ENCODE measurements around the gene ZDHHC24. TPM values are rescaled to one million over a fixed set of nuclear protein-coding genes. Genes with fewer than 3 reads are reported as not detected.

The ZDHHC24 gene
- total RNA-seq, 2 experiments from 2014 or later, result 11.9 to 35.1 TPM

- Histone ChIP-seq H2AFZ (ENCODE audit: low read length) (no peak overlapping the region), H3K4me1 (ENCODE audit: insufficient read depth, low read length, poor library complexity, severe bottlenecking) (no peaks in the 10 kb centered on the region), H3K36me3 (ENCODE audit: insufficient read depth, low read length) (no peaks in the 10 kb centered on the region), H3K4me3 (ENCODE audit: low read depth, low read length, poor library complexity, severe bottlenecking) (no peak overlapping the region), H3K4me2 (ENCODE audit: low read length) (no peak overlapping the region), H4K20me1 (ENCODE audit: insufficient read depth, low read length) (no peaks in the 10 kb centered on the region), H3K79me2 (ENCODE audit: insufficient read depth, low read depth, low read length) (no peaks in the 10 kb centered on the region), H3K9me3 (ENCODE audit: low read length) (no peaks in the 10 kb centered on the region), H3K27ac (ENCODE audit: low read depth, low read length, poor library complexity, severe bottlenecking) (no peak overlapping the region), H3K9me2 (ENCODE audit: insufficient read depth, low read length) (no peaks in the 10 kb centered on the region)
- intact Hi-C loops (cut with micrococcal nuclease; ENCODE audit: unreplicated experiment), result no loop called here
- ChIA-PET CTCF (ENCODE audit: unreplicated experiment) (no interaction called here), POLR2A (no interaction called here)
- TF ChIP-seq CTCF (conservative IDR thresholded peaks at IDR 0.05; ENCODE audit: low read length) (no peak), EZH2phosphoT487 (IDR thresholded peaks at IDR 0.05; ENCODE audit: borderline replicate concordance, low read depth, low read length) (no peak)
- no TSS peak for BruUV-seq (replicated peaks)
- DNase-seq (ENCODE audit: low spot score), result no peak
These were observed 72.0 kb downstream of the ZDHHC24 start for GRCh38 chr11:66473608-66474515.

DNA sequence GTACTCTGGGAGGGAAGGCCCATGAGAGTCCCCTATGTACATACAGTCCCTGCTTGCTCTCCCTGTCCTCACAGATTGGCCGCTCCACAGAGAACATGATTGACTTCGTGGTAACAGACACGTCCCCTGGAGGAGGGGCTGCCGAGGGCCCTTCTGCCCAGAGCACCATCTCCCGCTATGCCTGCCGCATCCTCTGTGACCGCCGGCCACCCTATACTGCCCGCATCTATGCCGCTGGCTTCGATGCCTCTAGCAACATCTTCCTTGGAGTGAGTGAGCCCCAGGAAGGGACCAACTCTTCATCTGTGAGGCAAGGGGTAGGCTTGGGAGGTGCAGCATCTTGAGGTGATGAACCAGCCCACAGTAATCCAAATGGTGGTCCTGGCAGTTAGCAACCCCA lies 72.7 kb downstream of the ZDHHC24 start:
- Histone ChIP-seq H3K27ac (ENCODE audit: low read depth, low read length, poor library complexity, severe bottlenecking) (no peak overlapping the region), H3K4me2 (ENCODE audit: low read length) (no peak overlapping the region), H3K4me1 (ENCODE audit: insufficient read depth, low read length, poor library complexity, severe bottlenecking) (no peaks in the 10 kb centered on the region), H3K9me2 (ENCODE audit: insufficient read depth, low read length) (no peaks in the 10 kb centered on the region), H2AFZ (ENCODE audit: low read length) (no peak overlapping the region), H3K36me3 (ENCODE audit: insufficient read depth, low read length) (no peaks in the 10 kb centered on the region), H3K9me3 (ENCODE audit: low read length) (no peaks in the 10 kb centered on the region), H3K4me3 (ENCODE audit: low read depth, low read length, poor library complexity, severe bottlenecking) (no peak overlapping the region), H3K79me2 (ENCODE audit: insufficient read depth, low read depth, low read length) (no peaks in the 10 kb centered on the region), H4K20me1 (ENCODE audit: insufficient read depth, low read length) (no peaks in the 10 kb centered on the region)
- CTCF ChIA-PET (ENCODE audit: unreplicated experiment), result no interaction called here
- intact Hi-C loops (cut with micrococcal nuclease; ENCODE audit: unreplicated experiment), result no loop called here
- POLR2A ChIA-PET, result no interaction called here
- BruUV-seq (replicated peaks), result no TSS peak
- no peak for TF ChIP-seq CTCF (conservative IDR thresholded peaks at IDR 0.05; ENCODE audit: low read length)
- no peak for DNase-seq (ENCODE audit: low spot score)

GRCh38 chr11:66472054-66472453 lies 73.8 kb downstream of the ZDHHC24 start:
- no TSS peak for BruUV-seq (replicated peaks)
- no peak overlapping the region for H3K4me3 ChIP-seq (ENCODE audit: low read depth, low read length, poor library complexity, severe bottlenecking)
- intact Hi-C loops (cut with micrococcal nuclease; ENCODE audit: unreplicated experiment), result no loop called here
- ChIA-PET CTCF (ENCODE audit: unreplicated experiment) (no interaction called here), POLR2A (interaction anchor here (0.9 kb wide), 1 partner anchor 8 kb away, joined by 4 read pairs; the partner anchor contains the start of gene DPP3)
- no peaks in the 10 kb centered on the region for H3K9me3 ChIP-seq (ENCODE audit: low read length)
- no peaks in the 10 kb centered on the region for H3K36me3 ChIP-seq (ENCODE audit: insufficient read depth, low read length)
- no peaks in the 10 kb centered on the region for H3K79me2 ChIP-seq (ENCODE audit: insufficient read depth, low read depth, low read length)
- no peak for TF ChIP-seq EZH2phosphoT487 (IDR thresholded peaks at IDR 0.05; ENCODE audit: borderline replicate concordance, low read depth, low read length)
- no peak for TF ChIP-seq CTCF (conservative IDR thresholded peaks at IDR 0.05; ENCODE audit: low read length)
- H4K20me1 ChIP-seq (ENCODE audit: insufficient read depth, low read length), result no peaks in the 10 kb centered on the region
- H3K4me1 ChIP-seq (ENCODE audit: insufficient read depth, low read length, poor library complexity, severe bottlenecking), result peaks cover 7% of the 10 kb centered on the region
- H2AFZ ChIP-seq (ENCODE audit: low read length), result no peak overlapping the region
- H3K27ac ChIP-seq (ENCODE audit: low read depth, low read length, poor library complexity, severe bottlenecking), result no peak overlapping the region
- DNase-seq (ENCODE audit: low spot score), result no peak
- no peak overlapping the region for H3K4me2 ChIP-seq (ENCODE audit: low read length)
- no peaks in the 10 kb centered on the region for H3K9me2 ChIP-seq (ENCODE audit: insufficient read depth, low read length)

Measured in OCI-LY7 (cell line).